ENCODE data around the gene KCNN2.

Gene KCNN2

DNA sequence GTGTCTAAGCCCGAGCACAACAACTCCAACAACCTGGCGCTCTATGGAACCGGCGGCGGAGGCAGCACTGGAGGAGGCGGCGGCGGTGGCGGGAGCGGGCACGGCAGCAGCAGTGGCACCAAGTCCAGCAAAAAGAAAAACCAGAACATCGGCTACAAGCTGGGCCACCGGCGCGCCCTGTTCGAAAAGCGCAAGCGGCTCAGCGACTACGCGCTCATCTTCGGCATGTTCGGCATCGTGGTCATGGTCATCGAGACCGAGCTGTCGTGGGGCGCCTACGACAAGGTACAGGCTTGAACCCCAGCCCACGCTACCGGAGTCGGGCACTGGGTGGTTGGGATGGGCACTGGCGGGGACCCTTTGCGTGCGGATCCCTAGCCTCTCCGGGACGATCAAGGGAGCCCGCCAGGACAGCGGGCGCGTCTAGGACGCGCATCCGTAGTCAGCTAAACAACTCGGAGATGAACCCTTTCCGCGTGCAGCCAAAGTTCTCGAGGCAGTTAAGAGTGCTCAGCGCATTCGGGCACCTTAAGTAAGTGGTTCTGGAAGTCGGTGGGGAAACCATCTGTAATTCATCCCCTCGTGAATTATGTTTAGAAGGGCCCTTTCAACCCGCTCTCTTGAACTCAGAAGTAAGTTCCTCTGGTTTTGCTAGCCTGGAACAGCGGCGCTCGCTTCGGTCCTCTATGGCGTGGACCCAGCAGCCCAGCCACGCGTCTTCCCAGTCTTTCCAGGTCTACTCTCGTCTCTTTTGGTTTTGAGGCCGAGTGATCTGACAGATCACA is 1.3 kb downstream of the KCNN2 start:
- DNase-seq, result no peak

DNA sequence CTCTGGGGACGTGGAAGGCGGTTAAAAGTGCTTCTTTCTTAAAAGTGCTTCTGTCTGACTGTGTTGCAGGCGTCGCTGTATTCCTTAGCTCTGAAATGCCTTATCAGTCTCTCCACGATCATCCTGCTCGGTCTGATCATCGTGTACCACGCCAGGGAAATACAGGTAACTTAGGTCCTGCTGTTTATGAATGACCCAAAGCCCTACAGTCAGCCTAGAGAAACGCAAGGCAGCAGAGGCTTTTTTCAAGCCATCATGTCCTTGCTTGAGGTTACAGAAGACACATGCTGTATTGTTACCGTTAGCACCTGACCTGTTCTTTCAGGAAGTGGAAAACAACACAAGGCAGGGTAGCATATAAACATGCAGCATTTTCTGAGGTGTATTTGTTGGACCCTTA is 2.0 kb downstream of the KCNN2 start:
- DNase-seq, result no peak

DNA sequence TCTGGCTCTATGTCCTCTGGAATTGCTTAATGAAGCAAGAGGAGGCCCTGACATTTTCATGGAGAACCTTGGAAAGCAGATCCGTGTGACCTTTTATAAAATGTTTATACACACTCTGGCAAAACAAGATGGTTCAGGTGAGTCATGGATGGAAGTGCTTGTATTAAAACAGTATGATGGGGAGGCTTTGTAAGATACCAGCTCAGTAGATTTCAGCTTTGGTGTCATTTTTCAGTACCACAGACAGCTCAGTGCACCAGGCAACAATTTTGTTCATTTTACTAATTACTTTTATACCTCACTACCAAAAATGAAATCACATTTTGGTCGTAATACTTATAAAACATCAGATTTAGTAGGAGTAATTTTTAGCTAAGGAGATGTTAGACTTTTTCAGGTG is 5.2 kb downstream of the KCNN2 start:
- DNase-seq, result no peak

DNA sequence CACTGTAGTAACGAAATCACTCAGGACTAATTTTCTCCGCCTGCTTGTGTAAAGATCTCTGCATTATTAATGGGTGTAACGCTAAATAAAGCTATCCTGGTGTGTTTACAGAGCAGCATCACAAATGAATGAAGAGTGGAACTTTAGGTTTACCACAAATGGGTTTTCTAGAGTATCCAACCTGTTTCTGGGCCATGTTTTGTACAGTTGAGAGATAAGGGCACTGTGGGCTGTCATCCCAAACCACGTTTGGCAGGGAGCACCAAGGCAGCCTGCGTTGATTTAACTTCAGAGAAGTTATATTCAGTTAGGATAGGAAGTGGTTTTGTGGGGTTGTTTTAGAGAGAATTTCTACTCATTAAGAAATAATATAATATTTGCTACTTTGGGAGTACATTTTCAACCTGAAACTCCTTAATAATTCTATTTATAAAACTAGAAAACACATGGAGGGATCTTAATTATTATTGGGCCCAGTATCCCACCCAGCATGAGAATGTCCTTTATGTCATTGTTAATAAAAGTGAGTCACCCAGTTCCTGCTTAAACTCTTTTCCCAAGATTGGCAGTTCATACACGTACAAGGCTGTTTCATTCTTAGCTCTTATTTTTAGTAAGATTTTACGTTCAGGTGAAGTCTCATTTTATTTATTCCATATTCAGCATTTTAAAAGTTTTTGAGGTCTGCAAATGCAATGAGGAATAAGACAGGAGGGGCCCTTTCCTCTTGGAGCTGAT is 8.0 kb downstream of the KCNN2 start:
- no peak for DNase-seq

DNA sequence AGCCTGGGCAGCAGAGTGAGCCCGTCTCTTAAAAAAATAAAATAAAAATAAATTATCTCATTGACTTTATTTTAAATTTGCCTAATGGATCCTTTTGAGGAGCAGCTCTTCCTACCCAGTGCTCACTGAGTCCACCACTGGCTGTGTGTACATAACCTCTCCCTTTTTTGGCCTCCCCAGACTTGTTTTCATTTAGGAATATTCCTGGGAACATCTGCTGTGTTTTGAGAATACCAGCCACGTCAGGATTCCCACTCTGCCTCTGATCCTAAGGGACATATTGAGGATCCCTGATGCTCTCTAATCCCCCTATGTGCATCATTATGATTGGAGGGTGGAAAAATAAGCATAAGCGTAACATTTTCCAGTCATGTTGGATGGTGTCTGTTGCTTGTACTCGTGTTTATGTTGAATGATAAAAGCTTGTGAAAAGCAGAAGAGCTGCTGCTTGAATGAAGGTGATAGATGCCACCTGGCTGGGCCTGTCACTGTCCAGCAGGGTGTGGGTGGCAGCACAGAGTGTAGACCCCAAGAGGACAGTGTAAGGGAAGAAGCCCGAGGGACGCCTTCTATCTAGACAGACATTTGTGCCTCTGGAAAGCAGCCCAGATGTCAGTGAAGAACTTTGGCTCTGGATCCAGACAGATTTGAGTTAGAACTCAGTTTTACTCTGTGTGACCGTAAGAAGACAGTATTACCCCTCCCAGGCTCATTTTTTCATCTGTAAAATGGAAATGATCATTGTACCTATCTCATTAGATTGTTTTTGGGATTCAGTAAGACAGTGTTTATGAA is 15.4 kb downstream of the KCNN2 start:
- DNase-seq, result no peak

DNA sequence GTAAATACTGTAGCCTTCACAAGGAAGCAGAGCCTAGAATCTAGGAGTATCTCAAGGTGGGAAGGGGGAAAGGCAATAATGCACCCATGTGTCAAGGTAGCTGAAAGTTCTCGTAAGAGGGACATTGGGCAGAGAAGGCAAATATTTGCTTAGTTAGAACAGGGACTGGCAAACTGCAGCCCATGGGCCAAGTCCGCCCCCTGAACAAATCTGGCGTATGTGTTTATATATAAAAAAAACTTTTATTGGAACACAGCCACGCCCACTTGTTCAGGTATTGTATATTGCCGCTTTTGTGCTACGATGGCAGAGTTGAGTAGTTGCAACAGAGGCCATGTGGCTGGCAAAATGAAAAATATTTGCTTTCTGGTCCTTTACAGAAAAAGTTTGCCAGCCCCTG is 16.1 kb downstream of the KCNN2 start:
- no peak for DNase-seq

DNA sequence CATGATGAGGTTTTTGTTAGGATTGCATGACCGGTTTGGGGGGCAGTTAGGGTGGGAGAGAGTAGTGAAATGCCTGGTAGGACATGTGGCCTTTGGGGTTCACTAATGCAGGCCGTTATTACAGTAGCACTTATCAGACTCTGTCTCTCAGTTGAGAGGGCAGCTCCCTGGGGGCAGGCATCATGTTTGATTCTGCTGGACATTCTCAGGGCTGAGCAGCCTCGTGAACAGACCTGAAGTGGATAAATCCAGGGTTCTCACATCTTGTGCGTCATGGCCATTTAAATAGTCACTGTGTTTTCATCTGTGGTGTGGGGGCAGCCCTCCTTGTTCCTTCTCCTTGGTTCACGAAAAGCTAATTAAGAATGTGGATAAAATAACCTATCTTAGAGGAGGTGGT is 18.9 kb downstream of the KCNN2 start:
- no peak for DNase-seq

DNA sequence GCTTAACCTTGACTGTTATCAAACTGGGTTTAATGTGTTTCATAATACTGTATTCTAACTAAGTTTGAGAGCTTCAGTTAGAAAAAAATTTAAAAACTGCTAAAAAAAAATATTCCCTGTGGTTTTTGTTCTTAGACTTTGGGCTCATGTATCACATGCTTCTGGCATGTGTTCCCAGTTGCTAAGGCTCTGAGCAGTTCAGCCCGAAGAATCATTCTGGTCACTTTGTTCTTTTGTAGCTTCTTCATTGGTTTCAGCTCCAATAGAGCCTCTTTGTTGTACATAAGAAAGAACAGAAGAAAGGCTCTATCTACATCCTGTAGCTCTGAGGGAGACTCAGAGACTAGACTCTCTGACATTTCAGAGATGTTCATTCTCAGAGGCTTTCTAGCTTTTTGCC is 25.6 kb downstream of the KCNN2 start:
- no peak for DNase-seq

DNA sequence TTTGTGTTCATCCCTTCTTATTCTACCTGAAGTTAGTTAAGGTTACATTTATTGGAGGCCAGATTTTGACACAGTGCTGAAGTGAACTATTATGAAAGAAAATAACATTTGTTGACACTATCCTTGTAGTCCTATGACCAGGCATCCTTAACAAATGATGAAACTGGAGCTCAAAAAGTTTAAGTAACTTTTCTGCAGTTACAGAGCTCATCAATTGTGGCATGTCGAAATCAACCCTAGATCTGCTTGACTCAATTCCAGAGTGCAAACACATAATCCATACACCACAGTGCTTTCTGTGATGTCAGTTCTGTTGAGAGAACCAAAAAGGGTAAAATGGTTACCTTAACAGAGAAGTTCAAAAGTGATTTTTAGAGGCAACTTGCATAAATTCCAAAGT is 28.6 kb downstream of the KCNN2 start:
- DNase-seq, result no peak

DNA sequence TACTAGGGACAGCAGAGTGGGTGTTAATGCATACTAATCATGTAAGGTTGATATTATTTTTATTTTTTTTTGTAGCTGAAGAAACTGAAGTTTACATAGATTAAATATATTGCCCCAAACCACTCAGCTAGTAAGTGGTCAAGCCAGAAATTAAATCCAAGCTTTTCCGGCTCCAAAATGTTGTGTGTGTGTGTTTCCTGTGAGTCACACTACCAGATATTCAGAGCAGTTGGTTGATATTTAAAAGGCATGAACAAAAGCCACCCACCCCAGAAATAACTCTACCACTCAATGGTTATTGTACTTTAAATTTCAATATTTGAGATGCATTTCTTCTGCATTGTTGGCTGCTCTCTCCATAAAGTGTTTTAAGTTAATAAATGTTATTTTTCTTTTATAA is 29.5 kb downstream of the KCNN2 start:
- DNase-seq, result no peak

DNA sequence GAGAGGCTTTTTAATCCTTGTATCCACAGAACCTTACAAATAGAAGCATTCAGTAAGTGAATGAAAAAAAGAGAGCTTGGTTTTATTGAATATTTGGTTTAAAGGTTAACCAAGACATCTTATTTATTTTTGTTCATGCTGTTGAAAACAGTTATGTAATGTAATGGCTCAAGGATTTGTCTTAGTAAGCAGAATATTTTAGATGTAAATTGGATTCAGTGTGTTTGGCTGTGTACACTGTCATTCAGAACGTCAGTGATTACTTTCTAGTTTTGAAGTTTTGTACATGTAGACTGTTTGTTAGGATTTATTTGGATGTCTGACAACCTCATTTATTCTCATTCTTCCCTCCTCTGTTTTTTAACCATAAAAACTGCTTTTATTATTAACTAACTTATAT is 31.3 kb downstream of the KCNN2 start:
- no peak for DNase-seq

DNA sequence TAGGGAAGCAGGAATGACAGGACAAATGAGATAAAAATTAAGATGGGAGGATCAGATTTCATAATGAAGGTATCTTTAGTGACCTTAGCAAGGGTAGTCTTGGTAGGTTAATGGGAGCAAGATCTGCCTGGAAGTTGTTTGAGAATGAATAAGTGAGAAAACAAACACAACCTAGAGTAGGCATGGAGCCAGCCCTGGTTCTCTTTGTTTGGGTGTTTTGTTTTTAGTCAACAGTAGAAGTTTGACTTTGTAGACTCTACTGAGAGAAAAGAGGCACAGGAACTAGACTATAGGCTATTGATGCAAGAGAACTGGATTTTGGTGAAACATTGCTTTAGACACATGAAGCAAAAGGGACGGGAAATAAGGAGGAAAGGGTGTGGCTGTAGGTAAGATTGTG is 40.3 kb downstream of the KCNN2 start:
- no peak for DNase-seq

DNA sequence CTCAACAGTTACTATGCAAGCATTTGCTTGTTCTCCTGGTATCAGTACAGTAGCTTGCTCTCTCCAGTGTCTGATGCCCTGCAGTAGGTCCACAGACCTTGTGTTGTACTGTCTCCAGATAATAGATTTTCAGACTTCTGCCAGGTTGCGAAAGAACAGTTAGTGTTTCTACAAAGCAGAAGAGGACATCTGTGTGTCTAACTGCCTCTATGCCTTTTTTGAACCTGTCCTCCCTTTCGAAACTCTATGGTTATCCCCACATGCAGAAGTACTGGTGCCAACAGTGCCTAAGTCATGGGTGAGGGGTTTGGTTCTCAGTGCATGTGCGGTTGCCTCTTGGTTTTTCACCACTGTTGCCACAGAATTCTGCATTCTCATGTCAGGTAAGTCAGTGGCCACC is 45.9 kb downstream of the KCNN2 start:
- no peak for DNase-seq

DNA sequence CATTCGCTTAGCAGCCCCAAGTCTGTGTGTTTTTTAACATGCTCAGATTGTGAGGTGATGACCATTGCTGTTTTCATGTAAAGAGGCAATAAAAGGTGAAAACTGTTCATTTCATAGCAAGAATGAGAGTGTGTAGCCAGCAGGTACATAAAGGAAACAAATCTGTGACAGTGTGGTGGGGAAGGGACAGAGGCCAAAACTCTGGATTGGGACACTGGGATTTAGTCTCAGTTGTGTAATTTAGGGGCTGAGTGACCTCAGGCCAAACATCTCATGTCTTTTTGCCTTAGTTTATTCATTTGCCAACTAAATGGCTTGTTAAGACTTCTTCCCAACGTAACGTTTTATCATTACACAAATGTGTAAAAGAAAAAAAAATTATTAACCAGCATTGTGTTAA is 47.0 kb downstream of the KCNN2 start:
- DNase-seq, result no peak

DNA sequence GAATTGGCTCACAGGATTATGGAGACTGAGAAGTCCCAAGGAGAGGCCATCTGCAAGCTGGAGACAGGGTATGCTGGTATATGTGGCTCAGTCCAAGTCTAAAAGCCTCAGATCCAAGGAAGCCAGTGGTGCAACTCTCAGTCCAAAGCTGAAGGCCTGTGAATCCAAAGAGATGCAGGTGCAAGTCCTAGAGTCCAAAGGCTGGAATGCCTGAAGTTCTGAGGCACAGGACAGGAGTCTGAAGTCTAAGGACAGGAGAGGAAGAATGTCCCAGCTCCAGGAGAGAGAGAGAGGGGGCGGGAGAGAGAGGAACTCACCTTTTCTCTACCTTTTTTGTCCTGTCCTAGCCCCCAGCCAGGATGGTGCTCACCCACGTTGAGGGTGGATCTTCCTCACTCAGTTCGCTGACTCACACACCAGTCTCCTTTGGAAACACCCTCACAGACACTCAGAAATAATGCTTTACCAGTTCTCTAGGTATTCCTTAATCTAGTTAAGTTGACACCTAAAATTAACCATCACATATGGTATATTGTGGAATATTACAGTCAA is 49.6 kb downstream of the KCNN2 start:
- DNase-seq, result no peak

DNA sequence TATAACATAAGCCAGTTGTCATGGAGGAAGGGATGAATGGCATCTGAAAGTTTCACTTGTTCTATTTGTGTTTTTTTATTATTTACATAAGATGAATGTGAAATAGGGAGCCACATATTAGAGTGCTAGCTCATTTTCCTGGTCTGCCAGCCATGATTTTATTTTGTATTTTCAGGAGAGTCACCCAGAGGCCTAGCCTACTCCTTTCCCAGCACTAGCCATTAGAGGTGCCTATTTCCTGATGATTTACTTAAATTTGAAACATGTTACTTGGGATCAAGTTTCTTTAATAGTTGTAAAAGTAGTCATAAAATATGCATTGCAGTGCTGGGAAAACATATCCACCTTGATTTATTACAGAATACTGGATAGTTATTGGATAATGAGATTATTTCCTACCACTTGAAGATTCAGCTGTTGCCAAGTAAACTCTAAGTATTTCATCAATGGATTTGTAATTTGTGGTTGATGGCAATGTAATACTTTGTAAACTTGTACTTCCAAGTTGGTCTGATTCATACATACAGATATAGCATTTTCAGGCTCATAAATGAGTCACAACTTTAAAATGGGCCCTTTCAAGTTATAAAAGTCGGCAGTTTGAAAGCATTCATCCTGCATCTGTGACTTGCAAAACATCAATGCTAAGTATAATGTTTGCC is 50.8 kb downstream of the KCNN2 start:
- no peak for DNase-seq

DNA sequence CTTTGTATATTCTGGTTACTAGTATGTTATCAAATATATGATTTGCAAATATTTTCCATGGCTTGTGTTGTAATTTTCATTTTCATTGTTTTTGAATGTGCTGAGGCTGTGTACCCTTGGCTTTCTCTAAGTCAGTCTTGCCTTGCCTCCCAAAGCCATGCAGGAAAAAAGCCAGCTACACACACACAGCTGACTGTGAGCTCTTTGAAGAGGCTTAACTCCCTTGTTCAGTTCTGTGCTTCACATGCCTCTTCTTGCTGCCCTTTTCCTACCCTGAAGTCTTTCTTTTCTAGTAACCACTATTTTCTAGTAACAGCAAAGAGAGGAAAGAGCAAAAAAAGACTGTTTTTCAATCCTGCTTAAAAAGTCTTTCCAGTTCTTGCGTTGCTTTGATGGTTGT is 53.9 kb downstream of the KCNN2 start:
- no peak for DNase-seq

DNA sequence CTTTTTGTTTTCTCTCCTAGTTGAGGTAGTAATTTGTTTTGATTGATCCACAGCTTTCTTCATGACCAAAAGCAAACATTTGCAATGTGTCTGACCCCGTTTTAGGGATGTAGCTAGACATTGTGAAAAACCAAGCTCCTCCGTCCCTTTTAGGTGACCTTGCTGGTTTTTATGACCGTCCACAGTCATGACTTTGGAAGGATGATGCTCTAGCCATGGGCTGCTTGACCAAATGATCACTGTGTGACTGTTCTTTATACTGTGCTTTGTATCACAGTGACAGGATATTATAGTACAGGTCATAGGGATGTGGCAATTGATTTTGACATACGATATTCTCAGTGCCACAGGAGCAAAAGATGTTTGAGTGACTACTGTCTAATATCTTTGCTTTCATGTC is 54.4 kb downstream of the KCNN2 start:
- no peak for DNase-seq

DNA sequence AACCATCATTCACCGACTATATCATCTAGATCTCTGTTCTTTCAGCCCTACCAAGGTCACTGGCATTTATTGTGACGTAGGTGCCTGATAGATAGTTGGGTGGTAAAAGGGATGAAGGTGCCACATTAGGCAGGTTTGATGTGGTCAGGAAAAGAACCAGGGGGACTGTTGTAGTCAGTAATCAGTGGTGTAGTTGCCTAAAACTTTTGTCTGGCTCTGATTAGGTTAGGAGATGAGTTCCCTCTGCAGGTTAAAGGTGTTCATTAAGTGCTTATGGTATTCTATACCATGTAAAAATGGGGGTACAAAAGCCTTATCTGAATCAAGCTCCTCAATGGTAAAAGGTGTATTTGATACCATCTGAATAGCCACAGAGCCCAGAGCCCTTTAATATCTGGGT is 55.6 kb downstream of the KCNN2 start:
- DNase-seq, result no peak

DNA sequence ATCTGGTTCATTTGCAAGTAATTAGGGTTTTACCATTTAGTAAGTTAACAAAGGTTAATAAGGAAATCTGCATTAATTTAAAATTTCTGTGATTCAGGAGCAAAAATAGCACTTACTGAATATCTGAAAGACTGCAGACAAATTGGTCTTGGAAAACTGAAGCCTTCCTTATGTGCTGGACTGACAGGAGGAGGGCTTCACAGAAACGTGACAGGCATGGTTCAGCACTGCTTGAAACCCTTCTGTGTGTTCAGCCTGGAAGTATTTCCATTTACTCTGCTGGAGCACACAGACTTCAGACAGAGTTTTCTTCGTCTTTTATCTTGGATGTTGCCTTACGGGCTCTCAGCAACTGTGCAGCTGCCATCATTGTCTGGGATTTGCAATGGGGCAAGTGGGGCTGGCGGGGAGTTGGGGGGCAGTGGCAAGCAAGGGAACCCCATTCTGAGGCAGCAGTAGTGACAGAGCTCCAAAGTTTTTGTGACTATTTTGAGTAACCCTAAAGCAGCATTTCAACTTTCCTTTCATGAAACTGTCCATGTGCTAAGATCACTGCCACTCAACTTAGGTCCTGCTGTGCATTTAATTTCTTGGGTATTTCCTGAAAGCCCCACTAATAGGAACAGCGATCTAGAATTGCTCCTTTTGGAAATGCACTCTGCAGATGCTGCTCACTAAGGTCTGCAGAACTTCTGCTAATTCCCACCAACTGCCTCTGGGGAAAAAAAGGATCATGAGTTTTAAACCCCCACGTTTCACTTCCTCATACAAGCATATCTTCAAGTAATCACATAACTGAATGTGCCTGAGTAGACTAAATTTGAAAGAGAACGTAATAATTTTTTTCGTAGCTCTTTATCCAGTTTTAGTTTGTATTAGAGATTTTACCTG is 56.6 kb downstream of the KCNN2 start:
- DNase-seq, result no peak

DNA sequence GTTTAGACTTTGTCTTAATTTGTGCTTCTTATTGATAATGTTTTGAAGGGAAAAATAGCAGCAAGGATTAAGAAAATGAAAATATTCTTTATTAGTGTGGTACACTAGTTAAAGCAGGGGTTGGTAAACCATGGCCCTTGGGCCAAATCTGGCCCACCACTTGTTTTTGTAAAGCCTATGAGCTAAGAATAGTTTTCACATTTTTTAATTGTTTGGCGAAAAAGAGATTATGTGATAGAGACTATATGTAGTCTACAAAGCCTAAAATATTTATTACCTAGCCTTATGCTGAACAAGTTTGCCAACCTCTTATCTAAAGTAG is 57.2 kb downstream of the KCNN2 start:
- no peak for DNase-seq

DNA sequence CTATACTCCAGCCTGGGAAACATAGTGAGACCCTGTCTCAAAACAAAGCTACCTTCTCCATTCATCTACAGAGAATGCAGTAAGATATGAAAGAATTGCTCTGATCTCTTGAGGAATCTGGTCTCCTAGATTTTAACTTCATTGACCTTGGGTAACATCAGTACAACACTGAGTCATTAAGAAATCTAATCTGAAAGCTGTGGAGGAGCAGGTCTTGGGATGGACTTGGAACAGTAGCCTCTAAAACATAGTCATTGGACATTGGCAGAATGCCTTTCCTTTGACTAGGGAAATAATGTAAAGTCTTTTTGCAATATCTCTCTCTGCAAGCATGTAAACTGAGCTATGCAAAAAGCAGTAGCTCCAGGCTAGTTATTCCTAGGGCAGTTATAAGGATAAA is 58.1 kb downstream of the KCNN2 start:
- DNase-seq, result no peak

Measured in NCI-H1048 (cell line).